Naive thymus-derived CD8-positive, alpha-beta T cell (primary cell): Measurements from ENCODE around the gene RRN3. TPM values are rescaled to one million over a fixed set of nuclear protein-coding genes. Genes with fewer than 3 reads are reported as not detected.
"Not testable (repeated sequence)": the region's sequence is repeated elsewhere in the genome, so short reads cannot be mapped to it uniquely, and the experiment has no call there.

Experiments
- ATAC-seq, 2 donors: fragments of 150-1000 bp; cut with Tn5 transposase in 1 of 2; sonication (Bioruptor Pico), chemical (Tn5 transposase) in 1 of 2; 1 replicate in 1 of 2; 2 replicates in 1 of 2; pipeline ENCODE4 v1.10.0; 2021; ENCODE audit warnings: mild to moderate bottlenecking in 2 of 2, moderate library complexity in 2 of 2
- POLR2A ChIA-PET: fragments of 350-600 bp; sonication (Branson Sonifier 250); formaldehyde crosslinking; loops from one replicate; lab custom pipeline; 2021; ENCODE audit warnings: antibody characterized with exemption; lab: Charles Lee
- DNase-seq, 10 donors: peaks; one replicate each; pipeline versions ENCODE4 v3.0.0 to v3.0.0-alpha.2; 2020 to 2022
- H3K27ac Mint-ChIP-seq, 10 donors: one replicate each; pipeline ENCODE4 v1.8.0; 2020 to 2022; ENCODE audit warnings: mild to moderate bottlenecking in 10 of 10, mixed read lengths in 10 of 10, moderate library complexity in 4 of 10, inconsistent platforms in 1 of 10
- H3K27me3 Mint-ChIP-seq, 5 donors: one replicate each; pipeline ENCODE4 v1.8.0; 2021 to 2022; ENCODE audit warnings: mixed read lengths in 5 of 5
- H3K36me3 Mint-ChIP-seq, 3 donors: one replicate each; pipeline ENCODE4 v1.8.0; 2020 to 2022; ENCODE audit warnings: mixed read lengths in 3 of 3, mild to moderate bottlenecking in 2 of 3, inconsistent platforms in 1 of 3
- H3K4me1 Mint-ChIP-seq, 4 donors: one replicate each; pipeline ENCODE4 v1.8.0; 2021 to 2022; ENCODE audit warnings: mixed read lengths in 4 of 4
- H3K4me3 Mint-ChIP-seq, 10 donors: one replicate each; pipeline ENCODE4 v1.8.0; 2020 to 2022; ENCODE audit warnings: mild to moderate bottlenecking in 10 of 10, mixed read lengths in 10 of 10, moderate library complexity in 6 of 10, inconsistent platforms in 1 of 10
- H3K9me3 Mint-ChIP-seq, 9 donors: one replicate each; pipeline ENCODE4 v1.8.0; 2020 to 2022; ENCODE audit warnings: mixed read lengths in 9 of 9, mild to moderate bottlenecking in 3 of 9, inconsistent platforms in 1 of 9, moderate library complexity in 1 of 9
- polyA plus RNA-seq, 3 donors: library from polyadenylated mRNA; unstranded; fragments of 300-500 nt; fragmentation: Illumina TruSeq; gene quantifications; one replicate each; pipeline ENCODE4 v1.2.3, GENCODE V29; 2021
- total RNA-seq, 8 experiments: library from RNA in 2 of 8; stranded (reverse) in 2 of 8; gene quantifications; one replicate each; pipeline ENCODE4 v1.2.3 and lab custom pipeline; 2021 to 2026

The RRN3 gene
- total and polyA plus RNA-seq, 5 experiments from 2014 or later, result 17.9 to 53.3 (median 33.8) TPM

DNA sequence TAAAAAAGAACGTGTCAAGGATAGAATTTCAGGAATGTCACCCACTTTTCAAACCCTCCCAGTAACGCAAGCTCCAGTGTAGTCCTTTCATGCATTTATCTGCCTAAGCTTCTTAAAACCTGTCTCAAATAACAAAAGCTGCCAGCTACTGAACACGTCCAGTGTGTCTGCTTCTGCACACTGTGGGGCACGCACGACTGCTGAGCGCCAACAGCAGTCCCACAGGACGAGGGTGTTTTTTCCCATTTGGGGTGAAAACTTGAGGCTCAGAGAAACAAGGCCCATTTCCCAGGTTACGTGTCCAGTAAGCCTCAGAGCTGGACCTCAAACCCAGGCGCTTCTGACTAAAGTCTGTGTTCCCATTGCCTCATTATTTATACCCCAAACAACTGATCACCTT is 55.4 kb downstream of the RRN3 start:
- POLR2A ChIA-PET, result no interaction called here
- Mint-ChIP-seq H3K9me3 (no peaks in the 10 kb centered on the region), H3K36me3 (peaks cover 0 to 68% (median 11%) of the 10 kb centered on the region in 3 donors), H3K4me3 (no peak overlapping the region), H3K27ac (peak overlapping the region in 2 of 10 donors; percentile 6 to 30), H3K4me1 (peaks cover 0 to 4% (median under 1%) of the 10 kb centered on the region in 4 donors), H3K27me3 (no peaks in the 10 kb centered on the region)
- DNase-seq, result no peak
- no peak for ATAC-seq

DNA sequence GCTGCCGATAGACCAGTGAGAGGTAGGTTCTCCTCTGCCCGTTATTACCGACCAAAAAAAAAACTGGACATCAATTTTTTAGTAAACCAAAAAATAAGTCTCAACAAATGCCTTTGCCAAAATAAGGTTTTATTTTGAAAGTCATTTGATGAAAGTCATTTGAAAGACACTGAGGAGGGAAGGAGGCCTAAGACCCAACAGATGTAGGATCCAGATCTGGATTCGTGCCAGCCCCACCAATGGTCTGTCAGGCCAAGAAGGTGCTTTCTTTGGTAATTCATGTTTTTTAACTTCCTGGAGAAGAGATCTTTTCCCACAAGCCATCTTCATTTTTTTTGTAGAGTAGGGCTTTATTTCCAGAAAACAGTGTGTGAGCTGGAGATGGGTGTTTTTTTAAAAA is 56.3 kb downstream of the RRN3 start:
- no peak overlapping the region for H3K4me3 Mint-ChIP-seq
- ATAC-seq (no peak), DNase-seq (no peak)
- H3K27me3 Mint-ChIP-seq, result no peaks in the 10 kb centered on the region
- no peaks in the 10 kb centered on the region for H3K9me3 Mint-ChIP-seq
- POLR2A ChIA-PET, result no interaction called here
- peaks cover 0 to 74% (median 11%) of the 10 kb centered on the region in 3 donors for H3K36me3 Mint-ChIP-seq
- H3K27ac Mint-ChIP-seq, result peak overlapping the region in 3 of 10 donors; percentile 33 to 69 (median 42)
- H3K4me1 Mint-ChIP-seq, result peaks cover under 1 to 4% (median 2%) of the 10 kb centered on the region in 4 donors

DNA sequence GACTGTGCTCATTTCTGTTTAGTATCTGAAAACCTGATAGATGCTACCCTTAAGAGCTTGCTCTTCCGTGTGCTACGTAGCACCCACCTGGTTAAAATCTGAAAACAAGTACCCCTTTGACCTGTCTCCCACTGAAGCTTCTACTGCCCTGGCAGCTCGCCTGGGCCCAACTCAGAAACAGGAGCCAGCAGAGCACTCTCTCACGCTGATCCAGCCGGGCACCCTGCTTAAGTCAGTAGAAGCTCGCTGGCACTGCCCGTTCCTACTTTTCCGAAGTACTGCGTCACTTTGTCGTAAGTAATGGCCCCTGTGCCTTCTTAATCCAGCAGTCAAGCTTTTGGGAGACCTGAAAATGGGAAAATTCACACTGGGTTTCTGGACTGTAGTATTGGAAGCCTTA is 57.1 kb downstream of the RRN3 start:
- POLR2A ChIA-PET, result no interaction called here
- Mint-ChIP-seq H3K9me3 (no peaks in the 10 kb centered on the region), H3K4me1 (peaks cover 3 to 10% (median 8%) of the 10 kb centered on the region in 4 donors), H3K36me3 (peaks cover 0 to 80% (median 13%) of the 10 kb centered on the region in 3 donors), H3K4me3 (no peak overlapping the region), H3K27ac (peak overlapping the region in 5 of 10 donors; percentile 4 to 48 (median 16)), H3K27me3 (no peaks in the 10 kb centered on the region)
- DNase-seq (no peak), ATAC-seq (no peak)

DNA sequence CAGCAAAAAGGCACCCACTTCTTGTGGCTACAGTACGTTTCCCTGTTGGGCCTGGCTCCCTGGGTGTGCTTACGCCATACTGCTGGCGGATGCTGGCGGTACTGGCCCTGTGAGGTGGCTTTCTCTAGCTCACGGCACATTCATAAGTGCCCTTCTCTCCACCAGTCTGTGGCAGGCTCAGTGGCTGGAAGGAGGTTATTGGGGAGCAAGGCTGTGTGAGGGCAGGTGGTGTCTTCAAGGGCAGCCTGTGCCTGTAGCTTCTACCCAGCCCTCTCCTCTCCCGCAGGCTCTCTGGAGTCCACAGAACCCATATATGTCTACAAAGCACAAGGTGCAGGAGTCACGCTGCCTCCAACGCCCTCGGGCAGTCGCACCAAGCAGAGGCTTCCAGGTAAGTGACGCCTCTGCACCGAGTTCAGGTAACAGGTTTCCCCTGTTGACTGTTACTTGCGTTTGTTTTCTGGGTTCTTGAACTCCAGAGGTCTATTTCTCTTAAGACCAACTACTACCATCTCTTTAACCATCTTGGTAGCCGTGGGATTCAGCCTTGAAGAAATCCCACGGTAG is 58.8 kb downstream of the RRN3 start:
- Mint-ChIP-seq H3K4me3 (no peak overlapping the region), H3K4me1 (peaks cover 8 to 23% (median 20%) of the 10 kb centered on the region in 4 donors), H3K27me3 (no peaks in the 10 kb centered on the region), H3K36me3 (peaks cover 0 to 94% (median 18%) of the 10 kb centered on the region in 3 donors), H3K27ac (peak overlapping the region in 2 of 10 donors; percentile 24 to 50), H3K9me3 (no peaks in the 10 kb centered on the region)
- DNase-seq (no peak), ATAC-seq (no peak)
- POLR2A ChIA-PET, result no interaction called here

DNA sequence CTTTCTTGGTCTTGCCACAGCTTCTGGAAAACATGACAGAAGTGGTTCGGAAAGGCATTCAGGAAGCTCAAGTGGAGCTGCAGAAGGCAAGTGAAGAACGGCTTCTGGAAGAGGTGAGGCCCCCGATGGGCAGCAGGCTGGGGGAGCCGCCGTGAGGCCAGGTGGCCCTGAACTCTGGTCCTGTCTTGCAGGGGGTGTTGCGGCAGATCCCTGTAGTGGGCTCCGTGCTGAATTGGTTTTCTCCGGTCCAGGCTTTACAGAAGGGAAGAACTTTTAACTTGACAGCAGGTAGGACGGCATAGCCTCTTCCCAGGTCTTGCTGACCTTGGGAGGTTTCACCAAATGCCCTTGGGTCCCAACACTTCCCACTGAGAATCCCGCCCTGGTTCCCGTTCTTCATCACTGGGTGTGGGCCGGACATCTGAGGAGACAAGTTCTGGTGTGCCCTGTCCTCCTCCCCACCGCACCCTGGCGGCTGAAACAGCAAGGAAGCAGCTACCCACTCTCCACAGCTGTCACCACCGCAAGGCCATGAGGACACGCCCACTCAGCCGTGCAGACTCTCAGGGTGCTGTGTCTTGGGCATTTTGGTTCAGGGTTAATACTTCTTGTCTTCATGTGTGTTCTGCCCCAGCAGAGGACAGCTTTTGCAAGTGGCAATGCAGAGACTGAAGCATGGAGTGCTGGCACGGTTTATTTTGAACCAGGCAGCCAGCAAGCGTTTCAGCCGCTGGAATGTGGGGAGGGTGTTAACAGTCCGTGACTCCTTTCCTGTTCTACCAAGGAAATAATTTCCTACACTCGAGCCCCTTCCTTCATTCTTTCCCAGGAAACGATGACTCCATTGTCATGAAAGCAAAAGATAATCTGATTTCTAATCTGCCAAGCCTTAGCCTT is 59.6 kb downstream of the RRN3 start:
- Mint-ChIP-seq H3K4me3 (no peak overlapping the region), H3K27ac (peak overlapping the region in 4 of 10 donors; percentile 24 to 51 (median 41)), H3K36me3 (peaks cover 0 to 91% (median 18%) of the 10 kb centered on the region in 3 donors), H3K27me3 (no peaks in the 10 kb centered on the region), H3K4me1 (peaks cover 8 to 23% (median 20%) of the 10 kb centered on the region in 4 donors), H3K9me3 (no peaks in the 10 kb centered on the region)
- POLR2A ChIA-PET, result no interaction called here
- DNase-seq (no peak), ATAC-seq (no peak)

DNA sequence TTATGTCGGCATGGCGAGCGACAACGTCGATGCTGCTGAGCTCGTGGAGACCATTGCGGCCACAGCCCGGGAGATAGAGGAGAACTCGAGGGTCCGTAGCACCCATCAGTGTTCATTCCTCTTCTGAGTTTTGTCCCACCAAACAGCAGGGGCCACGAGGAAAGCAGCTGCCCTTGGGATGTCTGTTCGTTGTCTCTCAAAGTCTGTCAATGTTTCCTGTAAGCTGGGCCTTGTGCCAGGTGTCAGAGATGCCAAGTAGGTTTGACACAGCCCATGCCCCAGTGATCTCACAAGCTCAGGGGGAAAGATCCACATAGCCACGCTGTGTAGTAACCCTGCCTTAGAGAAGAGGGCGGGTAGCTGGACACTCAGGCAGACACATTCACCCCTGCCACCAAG is 60.8 kb downstream of the RRN3 start:
- peaks cover 0 to 87% (median 22%) of the 10 kb centered on the region in 3 donors for H3K36me3 Mint-ChIP-seq
- DNase-seq (no peak), ATAC-seq (no peak)
- no peaks in the 10 kb centered on the region for H3K27me3 Mint-ChIP-seq
- H3K27ac Mint-ChIP-seq, result peak overlapping the region in 6 of 10 donors; percentile 9 to 76 (median 39)
- no peaks in the 10 kb centered on the region for H3K9me3 Mint-ChIP-seq
- H3K4me1 Mint-ChIP-seq, result peaks cover 12 to 23% (median 20%) of the 10 kb centered on the region in 4 donors
- H3K4me3 Mint-ChIP-seq, result no peak overlapping the region
- POLR2A ChIA-PET, result interaction anchor here (0.9 kb wide), 1 partner anchor 24 kb away, joined by 3 read pairs; no protein-coding TSS in a partner anchor

DNA sequence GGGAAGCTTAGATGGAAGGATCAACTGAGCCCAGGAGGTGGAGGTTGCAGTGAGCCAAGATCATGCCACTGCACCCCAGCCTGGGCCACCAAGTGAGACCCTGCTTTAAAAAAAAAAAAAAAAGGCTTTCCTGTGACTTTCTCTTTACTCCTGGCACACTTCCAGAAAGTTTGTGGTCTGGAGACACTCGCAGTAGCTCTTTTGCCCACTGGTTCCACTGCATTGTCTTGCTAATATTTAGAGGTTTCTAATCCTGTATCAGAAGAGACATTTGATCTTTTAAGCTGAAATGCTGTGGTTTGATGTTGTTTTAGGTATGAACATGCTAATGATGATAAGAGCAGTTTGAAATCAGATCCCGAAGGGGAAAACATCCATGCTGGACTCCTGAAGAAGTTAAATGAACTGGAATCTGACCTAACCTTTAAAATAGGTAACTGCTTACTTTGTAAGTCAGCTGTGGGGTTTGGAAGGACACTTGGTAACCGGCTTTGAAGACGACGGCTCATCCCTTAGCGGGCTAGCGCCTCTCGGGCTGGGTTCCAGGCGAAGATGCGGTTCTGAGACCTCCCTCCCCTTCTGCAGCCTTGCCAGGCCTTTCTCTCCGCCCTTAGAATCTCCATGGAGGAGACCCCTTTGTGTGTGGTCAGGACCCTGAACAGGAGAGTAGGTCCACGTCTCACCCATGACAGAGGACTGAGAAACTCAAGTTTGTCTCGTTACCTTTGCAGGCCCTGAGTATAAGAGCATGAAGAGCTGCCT is 61.3 kb downstream of the RRN3 start:
- H3K36me3 Mint-ChIP-seq, result peaks cover 0 to 87% (median 22%) of the 10 kb centered on the region in 3 donors
- H3K4me3 Mint-ChIP-seq, result peak overlapping the region in 1 of 10 donors; percentile 31
- peaks cover 12 to 23% (median 20%) of the 10 kb centered on the region in 4 donors for H3K4me1 Mint-ChIP-seq
- H3K27ac Mint-ChIP-seq, result peak overlapping the region in 9 of 10 donors; percentile 19 to 84 (median 70)
- peak in 2 of 10 donors; percentile 21 to 31 for DNase-seq
- no peak for ATAC-seq
- POLR2A ChIA-PET, result interaction anchor here (0.9 kb wide), 1 partner anchor 25 kb away, joined by 3 read pairs; no protein-coding TSS in a partner anchor
- H3K27me3 Mint-ChIP-seq, result no peaks in the 10 kb centered on the region
- no peaks in the 10 kb centered on the region for H3K9me3 Mint-ChIP-seq

DNA sequence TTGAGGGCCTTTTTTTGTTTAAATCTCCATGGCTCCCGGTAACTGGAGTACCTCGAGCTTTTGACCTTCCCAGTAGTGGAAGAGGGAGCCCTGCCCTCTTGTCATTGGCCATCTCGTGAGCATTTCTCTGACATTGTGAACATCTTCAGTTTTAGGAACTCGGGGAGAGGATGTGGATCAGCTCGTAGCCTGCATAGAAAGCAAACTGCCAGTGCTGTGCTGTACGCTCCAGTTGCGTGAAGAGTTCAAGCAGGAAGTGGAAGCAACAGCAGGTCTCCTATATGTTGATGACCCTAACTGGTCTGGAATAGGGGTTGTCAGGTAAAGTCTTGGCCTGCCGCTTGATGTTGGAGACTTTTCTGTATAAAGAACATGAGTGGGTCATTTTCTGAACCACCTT is 62.5 kb downstream of the RRN3 start:
- no peak for DNase-seq
- H3K27me3 Mint-ChIP-seq, result no peaks in the 10 kb centered on the region
- peaks cover 12 to 23% (median 20%) of the 10 kb centered on the region in 4 donors for H3K4me1 Mint-ChIP-seq
- H3K9me3 Mint-ChIP-seq, result no peaks in the 10 kb centered on the region
- peaks cover 0 to 86% (median 24%) of the 10 kb centered on the region in 3 donors for H3K36me3 Mint-ChIP-seq
- peak overlapping the region in 9 of 10 donors; percentile 35 to 87 (median 72) for H3K27ac Mint-ChIP-seq
- ATAC-seq, result no peak
- H3K4me3 Mint-ChIP-seq, result peak overlapping the region in 3 of 10 donors; percentile 1 to 56 (median 53)
- POLR2A ChIA-PET, result no interaction called here

DNA sequence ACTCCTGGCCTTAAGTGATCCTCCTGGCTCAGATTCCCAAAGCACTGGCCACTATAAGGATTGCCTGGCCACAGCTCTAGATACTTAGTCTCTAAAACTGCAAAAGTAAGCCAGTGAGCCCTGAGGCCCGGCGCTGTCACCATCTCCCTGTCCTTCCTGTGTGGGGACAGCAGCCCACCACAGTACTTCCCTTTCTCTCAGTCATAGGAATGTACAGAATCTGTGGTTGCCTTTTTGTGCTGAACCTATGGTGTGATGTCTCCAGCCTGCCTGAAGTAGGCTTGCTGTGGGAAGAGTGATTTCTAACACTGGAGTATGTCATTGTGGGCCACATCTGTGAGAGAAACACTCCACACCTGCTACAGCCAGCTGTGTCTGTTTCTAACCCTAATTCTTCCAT is 62.9 kb downstream of the RRN3 start:
- DNase-seq (no peak), ATAC-seq (peak in 1 of 2 donors; percentile 45)
- Mint-ChIP-seq H3K36me3 (peaks cover 0 to 86% (median 23%) of the 10 kb centered on the region in 3 donors), H3K27ac (peak overlapping the region; percentile 7 to 87 (median 71)), H3K4me3 (peak overlapping the region in 6 of 10 donors; percentile 3 to 56 (median 25)), H3K4me1 (peaks cover 12 to 23% (median 20%) of the 10 kb centered on the region in 4 donors), H3K27me3 (no peaks in the 10 kb centered on the region), H3K9me3 (no peaks in the 10 kb centered on the region)
- POLR2A ChIA-PET, result no interaction called here

DNA sequence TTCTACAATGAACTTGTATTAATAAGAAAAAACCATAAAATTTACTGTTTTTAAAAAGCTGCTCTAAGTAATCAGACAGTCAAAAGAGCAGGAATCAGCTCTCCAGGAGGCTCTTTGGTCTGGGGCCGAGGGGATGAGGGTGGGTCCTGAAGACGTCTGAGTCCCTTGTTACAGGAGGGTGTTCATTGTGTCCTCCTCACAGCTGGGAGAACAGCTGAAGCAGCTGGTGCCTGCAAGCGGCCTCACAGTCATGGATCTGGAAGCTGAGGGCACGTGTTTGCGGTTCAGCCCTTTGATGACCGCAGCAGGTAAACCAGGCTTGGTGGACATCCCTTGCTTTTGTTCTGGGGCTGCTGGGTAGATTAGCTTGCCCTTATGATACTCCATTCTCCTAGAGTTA is 64.3 kb downstream of the RRN3 start:
- H3K36me3 Mint-ChIP-seq, result peaks cover 0 to 80% (median 30%) of the 10 kb centered on the region in 3 donors
- ATAC-seq, H3K9me3 Mint-ChIP-seq, H3K27me3 Mint-ChIP-seq, DNase-seq, POLR2A ChIA-PET, H3K4me3 Mint-ChIP-seq: not testable (repeated sequence)
- peak overlapping the region in 4 of 10 donors; percentile 42 to 75 (median 46) for H3K27ac Mint-ChIP-seq
- peaks cover 18 to 32% (median 23%) of the 10 kb centered on the region in 4 donors for H3K4me1 Mint-ChIP-seq

DNA sequence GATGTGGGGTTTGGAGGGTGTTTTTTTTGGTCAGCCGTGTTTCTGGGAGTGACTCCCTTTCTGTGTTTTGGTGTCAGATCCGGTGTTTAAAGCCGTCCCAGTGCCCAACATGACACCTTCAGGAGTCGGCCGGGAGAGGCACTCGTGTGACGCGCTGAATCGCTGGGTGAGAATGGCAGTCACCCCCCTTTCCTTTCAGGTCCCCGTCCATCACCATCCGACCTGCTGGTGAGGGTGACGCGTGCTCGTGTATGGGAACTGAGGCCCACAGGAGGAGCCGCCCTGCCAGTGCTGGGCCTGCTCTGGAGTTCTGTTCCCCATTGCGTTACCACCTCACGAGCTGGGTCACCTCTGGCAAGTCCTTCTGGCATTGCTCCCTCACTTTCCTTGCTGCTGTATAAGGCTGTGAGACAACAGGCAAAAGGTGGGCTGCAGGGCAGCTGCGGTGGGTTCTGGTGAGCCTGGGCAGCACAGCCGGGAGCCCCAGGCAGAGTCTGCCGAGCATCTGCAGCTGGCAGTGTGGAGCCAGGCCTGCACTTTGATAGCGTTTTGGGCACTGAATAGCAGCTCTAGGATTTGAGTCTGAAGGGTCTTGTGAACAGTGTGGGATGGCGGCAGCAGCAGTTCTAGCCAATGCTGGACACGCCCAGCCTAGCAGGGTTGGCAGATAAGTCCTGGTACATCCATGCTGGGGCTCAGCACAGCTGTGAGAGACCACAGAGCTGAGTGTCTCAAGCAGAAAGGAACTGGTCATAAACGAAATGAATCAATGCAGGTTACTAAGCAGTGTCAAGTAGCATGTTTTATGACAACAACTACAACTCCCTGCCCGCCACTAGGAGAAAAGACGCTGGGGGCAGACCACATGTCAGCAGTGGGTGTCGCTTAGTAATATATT is 65.0 kb downstream of the RRN3 start:
- Mint-ChIP-seq H3K36me3 (peaks cover 0 to 80% (median 33%) of the 10 kb centered on the region in 3 donors), H3K4me1 (peaks cover 20 to 35% (median 23%) of the 10 kb centered on the region in 4 donors), H3K27ac (peak overlapping the region in 5 of 10 donors; percentile 1 to 52 (median 35))
- H3K4me3 Mint-ChIP-seq, H3K27me3 Mint-ChIP-seq, DNase-seq, ATAC-seq, H3K9me3 Mint-ChIP-seq, POLR2A ChIA-PET: not testable (repeated sequence)
